RWPE2 (cell line): ENCODE measurements around the gene STAB1.

ENCODE experiments used
- ATAC-seq: fragments of 200-7000 bp; cut with Tn5 transposase; 3 replicates; pipeline ENCODE4 v1.9.1; 2021; ENCODE audit warnings: low read depth
- DNase-seq: peaks from one replicate; pipeline ENCODE4 v3.0.0-alpha.2; 2020; ENCODE audit warnings: low spot score
- H3K27ac ChIP-seq: fragments of 450-650 bp; 2 replicates; pipeline ENCODE4 v1.5.1; 2017; ENCODE audit warnings: mild to moderate bottlenecking; ENCODE audit not compliant: poor library complexity, severe bottlenecking
- H3K27me3 ChIP-seq: fragments of 250-450 bp; sonication (Bioruptor Pico); 2 replicates; pipeline ENCODE4 v1.5.1; 2021; ENCODE audit warnings: mild to moderate bottlenecking, moderate library complexity; ENCODE audit not compliant: insufficient read depth, poor library complexity, severe bottlenecking
- H3K36me3 ChIP-seq: fragments of 250-450 bp; sonication (Bioruptor Pico); 2 replicates; pipeline ENCODE4 v1.5.1; 2020; ENCODE audit warnings: low read depth, mild to moderate bottlenecking, moderate library complexity
- H3K4me1 ChIP-seq: fragments of 250-450 bp; sonication (Bioruptor Pico); 2 replicates; pipeline ENCODE4 v1.5.1; 2021; ENCODE audit warnings: mild to moderate bottlenecking, moderate library complexity; ENCODE audit not compliant: insufficient read depth, poor library complexity, severe bottlenecking
- H3K4me3 ChIP-seq: fragments of 250-450 bp; sonication (Bioruptor Pico); 2 replicates; pipeline ENCODE4 v1.5.1; 2021; ENCODE audit warnings: mild to moderate bottlenecking, moderate library complexity; ENCODE audit not compliant: severe bottlenecking
- H3K9me3 ChIP-seq: fragments of 250-450 bp; sonication (Bioruptor Pico); 2 replicates; pipeline ENCODE4 v1.5.1; 2021; ENCODE audit warnings: mild to moderate bottlenecking, moderate library complexity; ENCODE audit not compliant: severe bottlenecking
- CTCF ChIP-seq: fragments of 450-650 bp; IDR thresholded peaks from one replicate; pipeline ENCODE4 v1.5.1; 2017; ENCODE audit warnings: mild to moderate bottlenecking, moderate library complexity; ENCODE audit not compliant: poor library complexity, severe bottlenecking

The STAB1 gene

GRCh38 chr3:52493232-52494017 lies 1.7 kb upstream of the STAB1 start:
- ATAC-seq: peak; percentile 21
- Histone ChIP-seq H3K36me3 (peaks cover 24% of the 10 kb centered on the region), H3K4me1 (no peaks in the 10 kb centered on the region), H3K9me3 (no peaks in the 10 kb centered on the region), H3K27me3 (no peaks in the 10 kb centered on the region), H3K4me3 (no peak overlapping the region), H3K27ac (no peak overlapping the region)
- no peak for DNase-seq
- TF ChIP-seq CTCF: no peak

GRCh38 chr3:52494445-52494844 lies 693 bp upstream of the STAB1 start:
- Histone ChIP-seq H3K27me3 (no peaks in the 10 kb centered on the region), H3K27ac (no peak overlapping the region), H3K4me1 (no peaks in the 10 kb centered on the region), H3K36me3 (peaks cover 18% of the 10 kb centered on the region), H3K4me3 (no peak overlapping the region), H3K9me3 (no peaks in the 10 kb centered on the region)
- no peak for DNase-seq
- no peak for TF ChIP-seq CTCF
- no peak for ATAC-seq

GRCh38 chr3:52495777-52496602 lies 852 bp downstream of the STAB1 start:
- no peak overlapping the region for H3K27ac ChIP-seq
- no peak for TF ChIP-seq CTCF
- peaks cover 5% of the 10 kb centered on the region; the same call in 1 of the 2 replicates for H3K36me3 ChIP-seq
- no peaks in the 10 kb centered on the region for H3K9me3 ChIP-seq
- ATAC-seq: peak; percentile 28; the same call in 2 of the 3 replicates
- no peaks in the 10 kb centered on the region for H3K4me1 ChIP-seq
- H3K27me3 ChIP-seq: no peaks in the 10 kb centered on the region
- no peak for DNase-seq
- H3K4me3 ChIP-seq: no peak overlapping the region

GRCh38 chr3:52498137-52499054 lies 3.3 kb downstream of the STAB1 start:
- Histone ChIP-seq H3K27ac (no peak overlapping the region), H3K27me3 (no peaks in the 10 kb centered on the region), H3K4me1 (no peaks in the 10 kb centered on the region), H3K9me3 (no peaks in the 10 kb centered on the region), H3K36me3 (no peaks in the 10 kb centered on the region), H3K4me3 (no peak overlapping the region)
- no peak for DNase-seq
- ATAC-seq: no peak
- no peak for TF ChIP-seq CTCF
